GM15510 (cell line): ENCODE measurements around the gene ACSS3.

Source experiments
- POLR2A ChIP-seq: IDR thresholded peaks from 3 replicates; pipeline ENCODE4 v1.6.1; 2011; ENCODE audit warnings: borderline replicate concordance; ENCODE audit not compliant: insufficient read length; ENCODE audit errors: extremely low read depth

Gene ACSS3

GRCh38 chr12:81085832-81086231, 8.0 kb downstream of the ACSS3 start:
- TF ChIP-seq POLR2A = no peak

- no peak for TF ChIP-seq POLR2A
Measured at GRCh38 chr12:81086342-81086741, 8.5 kb downstream of the ACSS3 start.

GRCh38 chr12:81088221-81088620, 10.3 kb downstream of the ACSS3 start:
- no peak for TF ChIP-seq POLR2A

GRCh38 chr12:81089412-81089811, 11.5 kb downstream of the ACSS3 start:
- no peak for TF ChIP-seq POLR2A

- TF ChIP-seq POLR2A = no peak
Measured at GRCh38 chr12:81092053-81092452, 14.2 kb downstream of the ACSS3 start.

GRCh38 chr12:81094718-81095360, 17.0 kb downstream of the ACSS3 start:
- TF ChIP-seq POLR2A = no peak

- TF ChIP-seq POLR2A = no peak
Measured at GRCh38 chr12:81095501-81096232, 17.8 kb downstream of the ACSS3 start.

GRCh38 chr12:81105687-81106086, 27.8 kb downstream of the ACSS3 start:
- no peak for TF ChIP-seq POLR2A

- TF ChIP-seq POLR2A = no peak
Measured at GRCh38 chr12:81114226-81114625, 36.3 kb downstream of the ACSS3 start.

- no peak for TF ChIP-seq POLR2A
Measured at GRCh38 chr12:81120961-81121360, 43.1 kb downstream of the ACSS3 start.

- TF ChIP-seq POLR2A = no peak
Measured at GRCh38 chr12:81123611-81124010, 45.7 kb downstream of the ACSS3 start.

GRCh38 chr12:81125691-81126090, 47.8 kb downstream of the ACSS3 start:
- no peak for TF ChIP-seq POLR2A

- TF ChIP-seq POLR2A = no peak
Measured at GRCh38 chr12:81128930-81129554, 51.2 kb downstream of the ACSS3 start.

- no peak for TF ChIP-seq POLR2A
Measured at GRCh38 chr12:81136519-81136918, 58.6 kb downstream of the ACSS3 start.

- TF ChIP-seq POLR2A = no peak
Measured at GRCh38 chr12:81137801-81138200, 59.9 kb downstream of the ACSS3 start.

GRCh38 chr12:81141217-81141616, 63.3 kb downstream of the ACSS3 start:
- no peak for TF ChIP-seq POLR2A
